ENCODE measurements around the gene PIM2. TPM values are rescaled to one million over a fixed set of nuclear protein-coding genes. Genes with fewer than 3 reads are reported as not detected.

PIM2 gene
- total and polyA plus RNA-seq, 2 of the 13 experiments (the other 11 are each of a cell fraction or from before 2014, with no cell fraction given): 14.4 to 15.8 TPM

GRCh38 chrX:48957827-48958634 is 39.2 kb upstream of the PIM2 start (continued):
- TF ChIP-seq, protein P1, sequence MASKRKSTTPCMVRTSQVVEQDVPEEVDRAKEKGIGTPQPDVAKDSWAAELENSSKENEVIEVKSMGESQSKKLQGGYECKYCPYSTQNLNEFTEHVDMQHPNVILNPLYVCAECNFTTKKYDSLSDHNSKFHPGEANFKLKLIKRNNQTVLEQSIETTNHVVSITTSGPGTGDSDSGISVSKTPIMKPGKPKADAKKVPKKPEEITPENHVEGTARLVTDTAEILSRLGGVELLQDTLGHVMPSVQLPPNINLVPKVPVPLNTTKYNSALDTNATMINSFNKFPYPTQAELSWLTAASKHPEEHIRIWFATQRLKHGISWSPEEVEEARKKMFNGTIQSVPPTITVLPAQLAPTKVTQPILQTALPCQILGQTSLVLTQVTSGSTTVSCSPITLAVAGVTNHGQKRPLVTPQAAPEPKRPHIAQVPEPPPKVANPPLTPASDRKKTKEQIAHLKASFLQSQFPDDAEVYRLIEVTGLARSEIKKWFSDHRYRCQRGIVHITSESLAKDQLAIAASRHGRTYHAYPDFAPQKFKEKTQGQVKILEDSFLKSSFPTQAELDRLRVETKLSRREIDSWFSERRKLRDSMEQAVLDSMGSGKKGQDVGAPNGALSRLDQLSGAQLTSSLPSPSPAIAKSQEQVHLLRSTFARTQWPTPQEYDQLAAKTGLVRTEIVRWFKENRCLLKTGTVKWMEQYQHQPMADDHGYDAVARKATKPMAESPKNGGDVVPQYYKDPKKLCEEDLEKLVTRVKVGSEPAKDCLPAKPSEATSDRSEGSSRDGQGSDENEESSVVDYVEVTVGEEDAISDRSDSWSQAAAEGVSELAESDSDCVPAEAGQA (IDR thresholded peaks at IDR 0.05; ENCODE audit: low read depth): 0 out of 2 replicates have a peak, but pooled peaks have one; percentile 23
- TF ChIP-seq, protein P1 (CRISPR knock-in tag; IDR thresholded peaks at IDR 0.05; ENCODE audit: borderline replicate concordance): no peak
- TF ChIP-seq SMAD9 (CRISPR knock-in tag; IDR thresholded peaks at IDR 0.05) (no peak), GABPB1 (CRISPR knock-in tag; IDR thresholded peaks at IDR 0.05) (peak; percentile 94), HMG20B (CRISPR knock-in tag; conservative IDR thresholded peaks at IDR 0.05) (no peak), ZNF567 (CRISPR knock-in tag; IDR thresholded peaks at IDR 0.05; ENCODE audit: borderline replicate concordance) (no peak), TBL1XR1 (IDR thresholded peaks at IDR 0.05; ENCODE audit: borderline replicate concordance, low read length, partially characterized antibody) (no peak), ONECUT2 (CRISPR knock-in tag; IDR thresholded peaks at IDR 0.05) (no peak), NFE2L2 (IDR thresholded peaks at IDR 0.05; ENCODE audit: low read length) (no peak), ZFP1 (CRISPR knock-in tag; IDR thresholded peaks at IDR 0.05) (no peak), SIN3B (IDR thresholded peaks at IDR 0.05; ENCODE audit: low read length) (no peak), SIX1 (CRISPR knock-in tag; IDR thresholded peaks at IDR 0.05; ENCODE audit: borderline replicate concordance) (peak; percentile 59; the same call in 1 of the 2 replicates), ZNF569 (CRISPR knock-in tag; IDR thresholded peaks at IDR 0.05; ENCODE audit: borderline replicate concordance) (no peak), RFX3 (CRISPR knock-in tag; IDR thresholded peaks at IDR 0.05) (peak; percentile 47), HNRNPUL1 (IDR thresholded peaks at IDR 0.05; ENCODE audit: low read depth, low read length) (no peak), TEAD2 (CRISPR knock-in tag; IDR thresholded peaks at IDR 0.05) (no peak), TARDBP (CRISPR knock-in tag; IDR thresholded peaks at IDR 0.05) (0 out of 2 replicates have a peak, but pooled peaks have one; percentile 35), ZNF180 (CRISPR knock-in tag; IDR thresholded peaks at IDR 0.05; ENCODE audit: borderline replicate concordance, low read depth) (no peak), ZNF75D (CRISPR knock-in tag; IDR thresholded peaks at IDR 0.05; ENCODE audit: borderline replicate concordance) (no peak), GATA4 (IDR thresholded peaks at IDR 0.05; ENCODE audit: borderline replicate concordance, low read depth) (no peak), KDM5A (IDR thresholded peaks at IDR 0.05; ENCODE audit: borderline replicate concordance, low read length) (peak; percentile 80; the same call in 1 of the 2 replicates)
- TF ChIP-seq, protein P2, sequence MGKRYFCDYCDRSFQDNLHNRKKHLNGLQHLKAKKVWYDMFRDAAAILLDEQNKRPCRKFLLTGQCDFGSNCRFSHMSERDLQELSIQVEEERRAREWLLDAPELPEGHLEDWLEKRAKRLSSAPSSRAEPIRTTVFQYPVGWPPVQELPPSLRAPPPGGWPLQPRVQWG (CRISPR knock-in tag; IDR thresholded peaks at IDR 0.05; ENCODE audit: borderline replicate concordance, low read depth): no peak
- TF ChIP-seq, protein P3, sequence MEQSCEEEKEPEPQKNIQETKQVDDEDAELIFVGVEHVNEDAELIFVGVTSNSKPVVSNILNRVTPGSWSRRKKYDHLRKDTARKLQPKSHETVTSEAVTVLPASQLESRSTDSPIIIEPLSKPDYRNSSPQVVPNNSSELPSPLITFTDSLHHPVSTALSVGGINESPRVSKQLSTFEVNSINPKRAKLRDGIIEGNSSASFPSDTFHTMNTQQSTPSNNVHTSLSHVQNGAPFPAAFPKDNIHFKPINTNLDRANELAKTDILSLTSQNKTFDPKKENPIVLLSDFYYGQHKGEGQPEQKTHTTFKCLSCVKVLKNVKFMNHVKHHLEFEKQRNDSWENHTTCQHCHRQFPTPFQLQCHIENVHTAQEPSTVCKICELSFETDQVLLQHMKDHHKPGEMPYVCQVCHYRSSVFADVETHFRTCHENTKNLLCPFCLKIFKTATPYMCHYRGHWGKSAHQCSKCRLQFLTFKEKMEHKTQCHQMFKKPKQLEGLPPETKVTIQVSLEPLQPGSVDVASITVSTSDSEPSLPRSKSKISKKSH (CRISPR knock-in tag; IDR thresholded peaks at IDR 0.05; ENCODE audit: borderline replicate concordance): no peak

Measured in HepG2 (cell line).